NCI-H1436 (cell line): ENCODE measurements around the gene SRSF3.
"Not testable (repeated sequence)": the region's sequence is repeated elsewhere in the genome, so short reads cannot be mapped to it uniquely, and the experiment has no call there.

Experiments
- DNase-seq: peaks from one replicate; lab custom pipeline; 2025; lab: John Stamatoyannopoulos, UW

SRSF3 gene

DNA sequence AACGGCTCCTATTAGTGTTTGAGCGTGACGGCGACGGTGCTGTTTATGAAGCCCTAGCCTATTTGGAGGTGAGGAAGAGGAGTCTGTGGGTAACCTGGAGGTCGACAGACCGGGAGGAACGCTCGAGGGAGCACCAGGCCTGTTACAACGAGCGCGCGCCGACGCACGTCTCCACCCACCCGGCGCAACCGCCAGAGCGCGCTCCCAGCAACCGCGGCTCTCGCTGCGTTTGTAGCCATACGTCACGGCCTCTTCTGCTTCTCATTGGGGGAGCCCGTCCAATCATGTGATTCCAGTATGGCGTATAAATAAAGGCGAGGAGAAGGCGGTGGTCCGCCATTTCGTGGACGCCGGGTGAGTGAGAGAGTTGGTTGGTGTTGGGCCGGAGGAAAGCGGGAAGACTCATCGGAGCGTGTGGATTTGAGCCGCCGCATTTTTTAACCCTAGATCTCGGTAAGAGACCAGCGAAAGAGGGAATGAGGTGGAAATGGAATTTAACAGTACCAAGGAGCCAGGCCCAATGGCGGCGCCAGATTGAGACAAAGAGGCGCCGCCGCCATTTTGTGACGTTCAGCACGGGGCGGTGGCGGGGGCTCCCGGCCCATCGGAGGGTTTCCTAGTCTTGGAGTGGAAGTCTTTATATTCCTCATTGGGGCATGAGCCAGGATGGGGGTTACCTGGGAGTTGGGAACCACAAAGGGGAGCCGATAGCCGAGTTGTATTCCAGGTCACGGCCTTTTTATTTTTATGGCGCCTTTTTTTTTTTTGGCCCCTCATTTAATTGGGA lies at the start of gene SRSF3:
Gene SRSF3, plus strand, starts transcription at position 334 of the 787 bp plus-strand sequence. CDS start 2,401 bp downstream, outside the sequence.
- peak; percentile 97 for DNase-seq

DNA sequence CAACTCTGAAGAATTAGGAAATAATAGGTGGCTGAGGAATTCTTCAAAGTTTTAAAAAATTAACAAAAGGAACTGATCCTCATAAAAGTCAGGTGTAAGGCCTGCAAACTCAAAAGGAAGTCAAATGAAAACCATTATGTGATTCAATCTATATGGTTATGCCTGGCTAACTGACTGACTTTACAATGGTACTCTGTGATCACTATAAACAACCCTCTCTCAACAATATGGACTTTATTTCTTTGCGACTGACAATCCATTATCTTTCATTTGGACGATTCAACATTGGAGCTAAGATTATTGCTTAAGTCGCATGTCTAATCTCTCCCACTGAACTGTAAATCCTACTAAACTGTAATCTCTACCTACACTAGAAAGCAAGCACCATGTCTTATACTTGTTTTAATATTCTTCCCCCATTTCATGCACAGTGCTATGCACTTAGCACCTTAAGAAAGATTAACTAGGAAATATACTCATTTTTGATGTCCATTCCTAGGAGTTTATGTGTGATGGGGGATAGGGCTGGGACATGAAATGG lies 48.3 kb upstream of the SRSF3 start:
- no peak for DNase-seq

DNA sequence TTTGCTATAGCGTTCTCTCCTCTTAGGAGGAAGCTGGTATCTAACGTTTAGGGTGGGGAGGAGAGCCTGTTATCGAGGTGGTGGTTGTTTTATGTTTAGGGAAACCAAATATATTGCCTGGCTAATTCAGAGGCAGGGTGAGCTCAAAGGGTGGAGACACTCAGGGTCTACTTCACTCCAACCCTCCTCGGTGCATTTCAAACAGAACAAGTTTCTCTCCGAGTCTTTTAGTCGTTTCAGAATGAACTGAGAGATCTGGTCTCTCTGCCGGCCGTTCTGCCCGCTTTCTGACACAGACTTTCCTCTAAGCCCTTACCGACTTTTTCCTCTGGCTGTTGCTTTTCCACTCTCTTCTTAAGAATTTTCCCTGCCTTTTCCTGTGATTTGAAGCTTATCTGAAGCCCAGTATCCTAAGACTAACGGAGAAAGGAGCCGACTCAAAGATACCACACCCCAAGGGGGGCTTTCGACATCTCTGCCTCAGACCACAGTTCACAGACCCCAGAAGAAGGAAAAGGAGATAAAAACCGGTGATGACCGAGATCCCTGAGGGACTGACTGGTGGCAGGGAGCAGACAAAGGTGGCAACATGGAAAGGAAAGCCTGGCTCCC lies 47.7 kb upstream of the SRSF3 start:
- DNase-seq = no peak

DNA sequence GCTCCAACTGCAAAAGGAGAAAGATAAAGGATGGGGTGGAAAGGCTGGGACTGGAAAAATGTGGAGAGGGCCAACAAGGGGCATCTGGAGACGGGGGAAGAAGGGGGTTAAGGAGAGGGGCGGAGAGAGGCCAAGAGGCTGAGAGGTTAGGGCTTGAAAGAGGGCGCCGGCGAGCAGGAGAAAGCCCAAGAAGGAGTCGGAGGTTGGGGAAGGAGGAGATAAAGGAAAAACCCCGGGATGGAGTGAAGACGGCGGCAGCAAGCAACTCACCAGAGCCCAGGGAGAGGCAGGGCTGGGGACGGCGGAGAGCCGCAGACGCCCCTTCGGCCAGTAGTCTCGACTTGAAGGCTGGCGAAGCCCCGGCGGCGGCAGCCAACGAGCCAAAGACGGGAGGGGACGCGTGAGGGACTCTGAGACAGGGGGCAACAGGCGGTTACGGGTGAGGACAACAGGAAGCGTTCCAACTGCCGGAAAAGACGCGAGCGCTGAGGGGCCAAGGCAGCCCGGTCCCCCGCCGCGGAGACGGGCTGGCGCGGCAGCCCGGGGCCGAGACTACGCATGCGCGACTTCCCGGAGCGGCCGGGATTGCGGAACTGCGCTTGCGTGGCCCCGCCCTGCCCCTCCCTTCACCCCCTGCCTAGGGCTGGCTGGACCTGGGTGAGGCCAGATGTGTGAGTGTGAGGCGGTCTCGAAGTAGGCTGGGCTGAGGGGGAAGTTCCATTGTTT lies 47.1 kb upstream of the SRSF3 start, which contains the start of gene STK38:
Gene STK38, minus strand, starts transcription at position 560 of the 726 bp plus-strand sequence. CDS start 7,277 bp downstream, outside the sequence.
- DNase-seq = peak; percentile 88

DNA sequence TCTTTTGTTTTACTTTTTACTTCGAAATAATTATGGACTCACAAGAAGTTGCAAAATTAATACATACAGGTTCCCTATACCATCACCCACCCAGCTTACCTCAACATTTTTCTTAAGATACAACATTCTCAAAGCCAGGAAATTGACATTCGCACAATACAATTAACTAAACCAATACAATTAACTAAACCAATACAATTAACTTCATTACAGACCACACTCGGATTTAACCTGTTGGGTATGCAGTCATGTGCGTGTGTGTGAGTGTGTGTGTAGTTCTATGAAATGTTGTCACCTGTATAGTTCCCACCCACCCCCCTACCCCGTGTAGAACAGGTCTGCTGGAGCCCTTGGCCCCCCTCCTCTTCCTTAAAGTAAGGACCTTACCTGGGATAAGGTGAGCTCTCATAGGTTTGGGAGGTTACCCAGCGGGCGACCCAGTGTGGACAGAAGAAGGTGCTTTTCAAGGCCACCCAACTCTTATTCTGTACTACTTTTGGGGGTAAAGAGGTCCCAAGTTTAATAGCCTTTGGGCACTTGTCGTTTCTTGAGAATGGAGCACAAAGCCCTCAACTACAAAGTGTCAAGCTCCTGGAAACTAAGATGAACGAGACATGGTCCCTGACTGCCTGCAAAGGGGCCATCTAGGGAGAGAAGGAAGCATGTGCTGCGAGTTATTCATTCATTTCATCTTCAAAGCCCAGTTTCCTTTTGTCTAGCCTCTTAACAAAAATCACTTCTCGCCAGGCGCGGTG lies 46.3 kb upstream of the SRSF3 start:
- no peak for DNase-seq

DNA sequence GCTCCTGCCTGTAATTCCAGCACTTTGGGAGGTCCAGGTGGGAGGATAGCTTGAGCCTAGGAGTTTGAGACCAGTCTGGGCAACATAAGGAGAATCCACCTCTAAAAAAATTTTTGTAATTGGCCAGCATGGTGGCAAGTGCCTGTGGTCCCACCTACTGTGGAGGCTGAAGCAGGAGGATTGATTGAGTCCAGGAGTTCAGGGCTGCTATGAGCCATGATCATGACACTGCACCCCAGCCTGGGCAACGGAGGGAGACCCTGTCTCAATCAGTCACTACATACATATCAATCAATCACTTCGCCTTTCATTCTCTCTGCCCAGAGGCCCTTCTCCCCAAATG lies 45.8 kb upstream of the SRSF3 start:
- DNase-seq = no peak

DNA sequence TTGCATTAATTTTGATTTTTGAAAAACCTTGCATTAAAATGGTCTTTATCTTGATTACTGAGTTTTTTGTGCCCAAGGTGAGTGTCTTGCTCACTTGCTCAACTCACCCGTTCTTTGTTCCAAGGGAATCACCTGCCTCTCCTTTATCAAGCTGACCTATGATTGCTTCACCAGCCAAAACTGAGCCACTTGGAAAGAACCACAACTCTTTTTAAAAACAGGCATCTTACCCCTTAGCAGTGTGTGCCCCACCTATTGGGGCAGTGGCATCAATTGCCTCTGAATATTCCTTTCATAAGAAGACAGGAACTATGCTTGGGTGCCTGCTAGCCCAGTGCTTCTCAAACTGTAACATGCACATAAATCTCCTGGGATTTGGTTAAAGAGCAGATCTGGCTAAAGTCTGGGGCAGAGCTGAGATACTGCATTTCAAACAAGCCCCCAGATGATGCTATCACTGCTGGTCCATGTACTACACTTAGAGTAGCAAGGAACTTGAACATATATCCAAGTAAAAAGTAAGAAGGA lies 43.6 kb upstream of the SRSF3 start:
- no peak for DNase-seq

DNA sequence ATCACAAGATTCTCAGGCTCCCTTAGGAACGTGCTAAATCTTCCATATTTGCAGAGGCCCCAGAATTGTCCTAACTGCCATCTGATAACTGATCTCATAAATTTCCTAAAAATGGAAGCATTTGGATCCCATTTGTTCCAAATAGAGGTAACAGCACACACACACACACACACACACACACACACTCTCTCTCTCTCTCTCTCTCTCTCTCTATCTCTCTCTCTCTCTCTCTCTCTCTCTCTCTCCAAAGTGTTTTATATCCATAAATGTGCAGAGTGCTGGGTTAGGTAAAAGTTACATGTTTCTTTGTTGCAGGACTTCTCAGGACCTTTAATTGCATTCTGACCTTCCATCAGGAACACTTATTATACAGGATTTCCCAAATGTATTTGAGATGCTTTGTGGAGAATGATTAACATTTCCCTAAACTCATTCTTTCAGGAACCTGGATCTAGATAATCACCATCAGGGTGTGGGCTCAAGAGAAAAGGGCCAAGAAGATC lies 38.4 kb upstream of the SRSF3 start:
- no peak for DNase-seq

DNA sequence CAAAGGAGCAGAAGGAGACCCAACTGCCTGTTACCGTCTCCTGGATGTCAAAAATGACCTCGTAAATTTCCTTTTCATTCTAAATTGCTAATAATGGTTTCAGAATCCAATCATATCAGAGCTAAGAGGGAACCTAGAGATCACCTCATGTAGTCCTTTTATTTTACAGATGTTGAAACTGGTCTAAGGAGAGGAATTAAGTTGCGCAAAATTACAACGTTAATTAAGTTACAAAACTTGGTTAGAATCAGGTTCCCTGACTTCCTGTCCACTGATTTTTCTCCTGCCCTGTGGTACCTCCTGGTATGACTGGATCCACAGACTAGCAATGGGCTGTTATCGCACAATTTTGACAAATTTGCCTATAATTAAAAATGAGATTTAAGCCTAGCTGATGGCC lies 37.9 kb upstream of the SRSF3 start:
- no peak for DNase-seq

DNA sequence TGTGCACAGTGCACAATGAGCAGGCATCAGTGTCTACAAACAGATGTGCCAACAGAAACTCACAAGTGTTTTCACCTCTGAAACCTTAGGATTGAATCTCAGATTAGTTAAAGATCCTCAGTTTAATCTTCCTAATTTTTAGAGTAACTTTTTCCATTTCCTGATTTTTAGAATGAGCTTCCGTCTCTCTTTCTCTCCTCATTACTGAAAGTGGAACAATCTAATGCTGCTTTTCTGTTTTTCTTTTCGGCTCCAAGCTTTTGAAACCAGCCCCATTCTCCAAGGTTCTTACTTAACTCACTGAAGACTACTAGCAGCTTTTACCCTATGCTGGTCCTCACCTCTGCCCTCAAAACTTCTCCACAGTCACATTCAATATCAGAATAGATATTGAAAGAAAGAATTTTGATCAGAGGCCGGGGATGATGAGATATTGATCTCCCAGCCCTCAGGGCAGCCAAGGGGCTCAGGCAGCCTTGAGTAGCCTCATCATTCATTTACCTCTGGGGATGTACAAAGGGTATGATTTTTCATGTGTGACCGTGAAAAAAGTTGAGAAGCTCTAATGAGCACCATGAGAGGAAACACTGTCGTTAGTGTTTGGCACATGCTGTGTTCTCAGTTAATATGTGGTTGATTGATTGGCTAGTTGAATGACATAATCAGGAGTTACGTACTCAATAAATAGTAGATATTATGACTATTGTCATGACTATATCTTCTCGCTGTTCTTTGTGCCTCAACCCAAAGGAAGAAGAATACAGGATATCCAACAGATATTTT lies 35.0 kb upstream of the SRSF3 start:
- DNase-seq = no peak

DNA sequence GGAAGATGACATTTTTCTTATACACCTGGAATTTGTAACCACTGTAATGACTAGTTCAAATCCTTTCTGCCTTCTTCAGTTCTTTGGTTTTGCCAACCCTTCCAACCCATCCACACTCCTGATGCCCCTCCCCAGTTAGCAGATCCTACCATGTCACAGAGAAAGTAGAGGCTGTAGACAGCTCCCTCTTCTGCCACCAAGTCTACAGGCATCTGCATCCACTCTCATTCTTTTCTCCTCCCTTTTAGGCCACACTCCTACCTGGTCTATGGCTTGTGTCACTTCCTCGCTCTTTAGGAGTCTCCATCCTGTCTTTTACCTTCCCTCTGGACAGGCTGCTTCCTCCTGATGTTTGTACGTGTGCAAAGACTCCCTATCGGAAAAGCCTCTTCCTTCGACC lies 33.3 kb upstream of the SRSF3 start:
- no peak for DNase-seq

DNA sequence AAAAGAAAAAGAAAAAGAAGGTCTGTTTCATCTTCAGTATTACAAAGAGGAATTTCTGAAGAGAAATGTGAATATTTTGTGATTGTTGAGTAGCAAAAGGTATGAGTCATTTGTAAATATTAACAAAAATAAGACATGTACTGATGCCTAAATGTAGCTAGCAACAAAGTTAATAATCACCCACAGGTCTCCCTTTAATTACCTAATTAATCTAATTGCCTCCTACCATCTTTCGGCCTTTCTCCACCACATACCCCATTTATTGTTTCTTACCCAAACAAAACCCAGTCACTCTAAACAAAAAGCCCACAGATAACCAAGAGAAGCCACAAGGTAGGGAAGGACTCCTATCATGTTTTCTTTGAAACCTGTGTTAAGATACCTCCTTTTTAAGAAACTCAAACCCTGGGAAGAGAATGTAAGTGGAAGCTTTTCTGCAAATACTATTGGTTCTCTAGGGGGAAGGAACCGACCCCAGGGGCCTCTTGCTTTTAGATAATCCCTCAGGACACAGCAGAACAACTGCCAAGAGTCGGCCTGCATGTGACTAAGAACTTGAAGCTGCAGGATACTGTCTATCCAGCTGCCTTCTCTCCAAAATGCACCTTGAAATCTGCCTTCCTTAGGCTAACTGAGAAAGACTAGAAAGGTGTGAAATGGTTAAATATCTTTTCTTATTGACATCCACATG lies 30.8 kb upstream of the SRSF3 start:
- DNase-seq = no peak

DNA sequence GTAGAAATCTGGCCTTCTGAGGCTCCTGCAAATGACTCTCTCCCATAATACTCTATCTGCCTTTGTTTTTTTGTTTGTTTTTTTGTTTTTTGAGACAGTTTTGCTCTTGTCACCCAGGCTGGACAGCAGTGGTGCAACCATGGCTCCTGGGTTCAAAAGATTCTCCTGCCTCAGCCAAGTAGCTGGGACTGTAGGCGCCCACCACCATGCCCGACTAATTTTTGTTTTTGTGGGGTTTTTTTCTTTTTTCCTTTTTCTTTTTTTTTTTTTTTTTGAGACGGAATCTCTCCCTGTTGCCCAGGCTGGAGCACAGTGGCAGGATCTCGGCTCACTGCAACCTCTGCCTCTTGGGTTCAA lies 30.3 kb upstream of the SRSF3 start:
- no peak for DNase-seq

DNA sequence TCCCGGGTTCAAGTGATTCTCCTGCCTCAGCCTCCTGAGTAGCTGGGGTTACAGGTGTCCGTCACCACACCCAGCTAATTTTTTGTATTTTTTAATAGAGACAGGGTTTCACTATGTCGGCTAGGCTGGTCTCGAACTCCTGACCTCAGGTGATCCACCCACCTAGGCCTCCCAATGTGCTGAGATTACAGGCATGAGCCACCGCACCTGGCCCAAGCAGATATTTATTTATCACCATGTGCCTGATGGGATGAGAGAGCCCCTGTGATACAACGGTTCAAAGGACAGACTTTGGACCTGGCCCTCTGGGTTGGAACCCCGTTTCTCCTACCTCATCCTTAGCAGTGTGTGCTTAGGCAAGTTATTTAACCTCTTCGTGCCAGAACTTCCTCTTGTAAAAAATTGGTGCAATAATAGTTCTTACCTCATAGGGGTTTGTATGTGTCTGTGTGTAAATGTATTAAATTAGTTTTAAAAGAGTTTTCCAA lies 27.7 kb upstream of the SRSF3 start:
- DNase-seq = no peak

DNA sequence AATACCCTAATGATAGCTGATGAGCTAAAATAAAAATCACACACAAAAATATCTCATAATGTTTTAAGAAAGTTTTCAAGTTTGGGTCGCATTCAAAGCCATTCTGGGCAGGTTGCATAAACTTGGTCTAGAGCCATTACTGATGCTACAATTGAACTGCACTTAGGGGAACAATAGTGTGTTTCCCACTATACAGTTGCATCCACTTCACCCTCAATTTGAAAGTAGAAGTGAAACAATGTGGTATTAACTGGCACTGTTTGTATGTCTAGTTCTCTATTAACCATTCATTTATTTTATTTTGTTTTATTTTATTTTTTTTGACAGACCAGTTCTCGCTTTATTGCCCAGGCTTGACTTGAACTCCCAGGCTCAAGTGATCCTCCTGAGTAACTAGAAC lies 23.9 kb upstream of the SRSF3 start:
- no peak for DNase-seq

DNA sequence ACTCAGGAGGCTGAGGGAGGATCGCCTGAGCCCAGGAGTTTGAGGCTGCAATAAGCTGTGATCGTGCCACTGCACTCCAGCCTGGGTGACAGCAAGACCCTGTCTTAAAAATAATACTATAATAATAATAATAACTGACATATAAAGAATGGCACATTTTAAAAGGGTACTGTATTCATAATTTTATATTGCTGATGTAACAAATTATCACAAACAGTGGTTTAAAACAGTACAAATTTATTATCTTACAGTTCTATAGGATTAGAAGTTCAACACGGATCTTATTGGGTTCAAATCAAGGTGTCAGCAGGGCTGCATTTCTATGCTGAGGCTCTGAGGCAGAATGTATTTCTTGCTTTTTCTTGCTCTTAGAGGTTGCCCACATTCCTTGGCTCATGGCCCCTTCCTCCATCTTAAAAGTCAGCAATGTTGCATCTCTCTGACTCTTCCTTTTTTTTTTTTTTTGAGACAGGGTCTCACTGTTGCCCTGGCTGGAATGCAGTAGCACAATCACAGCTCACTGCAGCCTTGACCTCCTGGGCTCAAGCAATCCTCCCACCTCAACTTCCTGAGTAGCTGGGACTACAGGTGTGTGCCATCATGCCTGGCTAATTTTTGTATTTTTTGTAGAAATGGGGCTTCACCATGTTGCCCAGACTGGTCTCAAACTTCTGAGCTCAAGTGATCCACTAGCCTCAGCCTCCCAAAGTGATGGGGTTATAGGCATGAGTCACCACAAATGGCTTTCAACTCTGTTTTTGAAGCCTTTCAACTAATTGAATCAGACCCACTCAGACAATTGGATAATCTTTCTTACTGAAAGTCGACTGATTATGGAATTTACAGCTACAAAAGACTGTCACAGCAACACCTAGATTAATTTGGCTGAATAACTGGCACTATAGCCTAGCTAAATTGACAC lies 22.8 kb upstream of the SRSF3 start:
- no peak for DNase-seq

DNA sequence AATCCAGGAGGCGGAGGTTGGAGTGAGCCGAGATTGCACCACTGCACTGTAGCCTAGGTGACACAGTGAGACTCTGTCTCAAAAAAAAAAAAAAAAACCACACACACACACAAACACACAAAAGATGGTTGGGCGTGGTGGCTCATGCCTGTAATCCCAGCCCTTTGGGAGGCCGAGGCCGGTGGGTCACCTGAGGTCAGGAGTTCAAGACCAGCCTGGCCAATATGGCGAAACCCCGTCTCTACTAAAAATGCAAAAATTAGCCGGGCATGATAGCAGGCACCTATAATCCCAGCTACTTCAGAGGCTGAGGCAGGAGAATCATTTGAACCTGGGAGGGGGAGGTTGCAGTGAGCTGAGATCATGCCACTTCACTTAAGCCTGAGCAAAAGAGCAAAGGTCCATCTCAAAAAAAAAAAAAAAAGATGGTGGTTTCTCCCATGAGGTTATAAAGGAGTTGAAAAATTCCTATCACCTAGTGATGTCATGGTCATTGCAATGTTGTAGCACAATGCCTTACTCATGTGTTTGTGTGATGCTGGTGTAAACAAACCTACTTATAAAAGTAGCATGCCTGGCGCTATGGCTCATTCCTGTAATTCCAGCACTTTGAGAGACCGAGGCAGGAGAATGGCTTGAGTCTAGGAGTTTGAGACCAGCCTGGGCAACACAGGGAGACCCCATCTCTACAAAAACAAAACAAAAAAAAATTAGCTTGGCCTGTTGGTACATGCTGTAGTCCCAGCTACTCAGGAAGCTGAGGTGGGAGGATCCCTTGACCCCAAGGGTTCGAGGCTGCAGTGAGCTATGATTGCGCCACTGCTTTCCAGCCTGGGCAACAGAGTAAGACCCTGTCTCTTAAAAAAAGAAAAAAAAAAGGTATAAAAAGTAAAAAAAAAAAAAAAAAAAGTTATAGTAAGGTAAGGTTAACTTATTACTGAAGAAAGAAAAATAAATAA lies 21.5 kb upstream of the SRSF3 start:
- DNase-seq = not testable (repeated sequence)

DNA sequence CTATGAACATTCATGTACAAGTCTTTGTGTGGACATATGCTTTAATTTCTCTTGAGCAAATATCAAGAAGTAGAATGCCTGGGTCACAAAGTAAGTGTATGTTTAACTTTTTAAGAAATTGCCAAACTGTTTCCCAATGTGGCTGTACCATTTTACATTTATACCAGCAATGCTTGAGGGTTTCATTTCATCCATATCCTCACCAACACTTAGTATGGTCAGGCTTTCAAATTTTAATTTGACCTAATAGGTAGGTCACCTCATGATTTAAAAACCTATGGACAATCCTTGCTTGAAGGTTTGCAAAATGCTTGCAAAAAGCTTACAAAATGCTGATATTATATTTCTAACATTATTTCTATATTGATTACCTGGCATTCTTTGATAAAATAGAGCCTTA lies 19.5 kb upstream of the SRSF3 start:
- DNase-seq = no peak
